Measurements from ENCODE around the gene SPRED3.
A peak's percentile ranks its signal among the peaks of the same experiment; 100 is the strongest.
"Not testable (repeated sequence)": the region's sequence is repeated elsewhere in the genome, so short reads cannot be mapped to it uniquely, and the experiment has no call there.

The SPRED3 gene

DNA sequence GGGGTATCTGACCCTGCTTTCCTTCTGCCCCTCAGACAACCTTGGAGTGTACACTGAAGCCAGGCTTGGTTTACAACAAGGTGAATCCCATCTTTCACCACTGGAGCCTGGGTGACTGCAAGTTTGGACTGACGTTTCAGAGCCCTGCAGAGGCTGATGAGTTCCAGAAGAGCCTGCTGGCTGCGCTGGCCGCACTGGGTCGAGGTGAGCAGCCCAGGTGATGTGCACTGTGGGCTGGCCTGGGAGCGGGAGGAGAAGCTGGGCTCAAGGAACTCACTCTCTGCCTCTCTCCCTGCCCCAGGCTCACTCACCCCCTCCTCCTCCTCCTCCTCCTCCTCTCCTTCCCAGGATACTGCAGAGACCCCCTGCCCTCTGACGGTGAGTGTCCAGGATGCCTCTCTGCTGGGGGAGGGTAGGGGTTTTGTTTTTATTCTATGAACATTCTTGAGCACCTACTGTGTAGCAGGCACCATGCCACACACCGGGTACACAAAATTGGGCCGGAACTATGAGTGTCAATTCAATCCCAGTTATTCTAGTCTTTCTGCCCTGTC is 3.5 kb downstream of the SPRED3 start:
- no peak for DNase-seq (ENCODE audit: low read depth in 2 of 2)

DNA sequence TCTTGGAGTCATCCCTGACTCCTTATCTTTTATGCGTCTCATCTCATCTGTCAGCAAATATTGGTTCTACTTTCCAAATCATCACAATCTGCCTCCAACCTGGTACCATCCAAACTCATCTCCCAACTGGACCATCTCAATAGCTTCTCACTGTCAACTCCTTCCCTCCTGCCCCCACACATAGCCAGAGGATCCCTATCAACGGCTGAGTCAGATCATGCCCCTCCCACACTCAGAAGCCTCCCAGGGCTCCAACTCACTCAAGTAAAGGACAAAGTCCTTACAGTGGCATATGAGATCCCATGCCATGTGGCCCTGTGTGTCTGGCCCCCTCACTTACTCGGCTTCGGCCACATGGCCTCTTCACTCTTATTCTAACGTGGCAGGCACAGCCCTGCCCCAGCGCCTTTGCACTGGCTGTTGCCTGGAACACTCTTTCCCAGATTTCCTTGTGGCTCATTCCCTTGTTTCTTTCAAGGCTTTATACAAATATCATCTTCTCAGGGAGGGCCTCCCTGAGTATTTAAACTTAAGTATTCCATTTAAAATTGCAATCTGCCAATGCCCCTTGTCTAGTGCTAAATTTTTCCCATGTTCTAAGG is 4.3 kb downstream of the SPRED3 start:
- DNase-seq (ENCODE audit: low read depth in 2 of 2) = no peak

DNA sequence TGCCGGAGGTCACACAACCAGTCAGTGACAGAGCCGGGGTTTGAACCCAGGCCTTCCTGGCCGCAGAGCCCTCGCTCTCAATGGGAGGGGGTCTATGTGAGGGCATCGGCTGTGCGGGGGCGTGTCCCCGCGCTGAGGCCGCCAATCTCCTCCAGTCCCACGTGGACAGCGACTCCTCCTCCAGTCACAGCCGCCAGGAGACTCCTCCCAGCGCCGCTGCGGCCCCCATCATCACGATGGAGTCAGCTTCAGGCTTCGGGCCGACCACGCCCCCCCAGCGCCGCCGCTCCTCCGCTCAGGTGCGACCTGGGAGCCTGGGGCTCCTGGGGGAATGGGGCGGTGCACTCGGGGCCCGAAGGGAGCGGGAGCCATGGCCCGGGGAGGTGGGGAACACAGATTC is 6.0 kb downstream of the SPRED3 start:
- no peak for DNase-seq (ENCODE audit: low read depth in 2 of 2)

DNA sequence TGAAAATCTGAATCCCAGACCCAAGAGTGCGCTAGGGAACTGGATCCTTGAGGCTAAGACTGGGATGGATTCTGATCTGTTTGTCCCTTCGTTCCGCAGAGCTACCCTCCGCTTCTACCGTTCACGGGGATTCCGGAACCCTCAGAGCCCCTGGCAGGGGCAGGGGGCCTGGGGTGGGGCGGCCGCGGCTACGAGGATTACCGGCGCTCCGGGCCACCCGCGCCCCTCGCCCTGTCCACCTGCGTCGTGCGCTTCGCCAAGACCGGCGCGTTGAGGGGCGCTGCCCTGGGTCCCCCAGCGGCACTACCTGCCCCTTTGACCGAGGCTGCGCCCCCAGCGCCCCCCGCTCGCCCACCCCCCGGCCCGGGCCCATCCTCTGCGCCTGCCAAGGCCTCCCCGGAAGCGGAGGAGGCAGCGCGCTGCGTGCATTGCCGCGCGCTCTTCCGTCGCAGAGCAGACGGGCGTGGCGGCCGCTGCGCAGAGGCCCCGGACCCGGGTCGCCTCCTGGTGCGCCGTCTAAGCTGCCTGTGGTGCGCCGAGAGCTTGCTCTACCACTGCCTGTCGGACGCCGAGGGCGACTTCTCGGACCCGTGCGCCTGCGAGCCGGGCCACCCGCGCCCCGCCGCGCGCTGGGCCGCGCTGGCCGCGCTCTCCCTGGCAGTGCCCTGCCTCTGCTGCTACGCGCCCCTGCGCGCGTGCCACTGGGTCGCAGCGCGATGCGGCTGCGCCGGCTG is 7.1 kb downstream of the SPRED3 start:
- DNase-seq (ENCODE audit: low read depth in 2 of 2) = no peak

DNA sequence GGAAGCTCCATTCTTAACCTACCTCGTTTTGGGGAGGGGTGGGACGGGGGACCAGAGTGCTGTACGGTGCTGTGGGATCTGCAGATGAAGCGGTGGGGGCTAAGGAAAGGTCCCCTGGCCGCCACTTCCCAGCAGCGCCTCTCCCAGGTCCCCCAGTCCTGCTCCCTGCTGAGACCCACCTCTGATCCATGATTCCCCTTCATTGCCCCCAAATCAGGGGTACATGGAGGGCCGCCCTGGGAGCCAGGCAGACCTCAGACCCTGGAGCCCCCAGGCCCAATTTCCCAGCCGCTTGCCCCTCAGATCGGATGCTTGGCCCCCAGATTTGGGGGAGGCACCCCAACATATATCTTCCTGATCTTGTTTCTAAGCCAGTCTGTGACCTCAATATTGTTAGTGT is 10.6 kb downstream of the SPRED3 start:
- DNase-seq (ENCODE audit: low read depth in 2 of 2) = no peak

DNA sequence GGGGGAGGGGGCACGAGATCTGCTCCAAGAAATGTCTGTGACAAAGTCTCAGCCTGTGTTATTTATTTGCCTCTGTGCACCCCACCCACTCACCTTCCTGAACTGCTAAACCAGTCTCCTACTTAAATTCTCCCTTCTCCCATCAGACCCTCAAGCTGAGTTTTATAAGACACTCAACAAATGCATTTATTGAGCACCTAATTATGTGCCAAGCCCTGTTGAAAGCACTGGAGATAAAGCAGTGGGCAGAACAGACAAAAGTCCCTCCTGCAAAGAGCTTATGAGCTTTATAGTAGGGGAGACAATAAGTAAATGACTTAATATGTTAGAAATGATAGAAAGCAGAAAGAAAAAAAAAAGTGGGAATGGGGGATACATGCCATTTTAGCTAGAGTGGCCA is 11.0 kb downstream of the SPRED3 start:
- DNase-seq (ENCODE audit: low read depth in 2 of 2) = no peak

DNA sequence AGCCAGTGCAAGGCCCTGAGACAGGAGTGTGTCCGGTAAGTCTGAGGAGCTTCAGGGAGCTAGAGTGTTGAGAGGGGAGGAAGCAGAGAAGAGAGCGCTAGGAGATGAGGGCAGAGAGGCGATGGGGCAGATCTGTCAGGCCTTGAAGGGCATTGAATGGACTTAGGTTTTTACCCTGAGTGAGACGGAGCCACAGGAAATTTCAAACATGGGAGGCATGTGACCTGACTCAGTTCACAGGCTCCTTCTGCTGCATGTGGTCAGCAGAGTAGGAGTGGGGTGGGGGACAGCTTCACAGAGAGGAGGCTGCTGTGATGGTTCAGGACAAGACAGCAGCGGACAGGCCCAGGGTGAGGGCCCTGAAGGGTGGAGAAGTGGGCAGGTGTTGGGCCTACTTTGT is 11.9 kb downstream of the SPRED3 start:
- DNase-seq (ENCODE audit: low read depth in 2 of 2) = no peak

DNA sequence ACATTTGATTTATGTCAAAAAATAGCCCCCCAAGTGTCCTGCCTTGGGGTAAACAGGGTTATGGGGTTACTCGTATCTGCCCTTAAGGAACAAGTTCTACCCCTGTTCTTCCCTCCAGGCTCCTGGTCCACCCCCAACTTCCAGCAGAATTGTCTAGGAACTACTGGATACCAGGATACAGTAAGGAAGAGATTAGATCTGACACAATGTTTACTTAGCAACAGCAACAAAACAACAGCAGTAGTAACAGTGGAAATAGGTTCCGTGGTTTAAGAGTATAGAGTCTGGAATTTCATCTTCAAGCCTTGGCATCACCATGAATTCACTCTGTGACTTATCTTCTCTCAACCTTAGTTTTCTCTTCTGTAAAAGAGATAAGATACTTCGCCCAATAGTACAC is 12.7 kb downstream of the SPRED3 start:
- no peak for DNase-seq (ENCODE audit: low read depth in 2 of 2)

DNA sequence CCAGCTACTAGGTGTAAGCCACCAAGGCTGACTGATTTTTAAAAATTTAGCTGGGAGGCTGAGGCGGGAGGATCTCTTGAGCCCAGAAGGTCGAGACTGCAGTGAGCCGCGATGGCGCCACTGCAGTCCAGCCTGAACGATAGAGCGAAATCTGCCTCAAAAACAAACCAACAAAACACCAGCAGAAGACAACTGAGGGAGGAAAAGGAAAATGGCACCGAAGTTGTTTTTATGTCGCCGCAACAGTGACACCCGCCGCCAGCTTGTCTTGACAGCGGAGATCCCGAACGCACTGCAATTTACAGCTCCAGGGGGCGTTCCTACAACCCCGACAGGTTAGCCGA is 14.1 kb downstream of the SPRED3 start:
- DNase-seq (ENCODE audit: low read depth in 2 of 2) = no peak

DNA sequence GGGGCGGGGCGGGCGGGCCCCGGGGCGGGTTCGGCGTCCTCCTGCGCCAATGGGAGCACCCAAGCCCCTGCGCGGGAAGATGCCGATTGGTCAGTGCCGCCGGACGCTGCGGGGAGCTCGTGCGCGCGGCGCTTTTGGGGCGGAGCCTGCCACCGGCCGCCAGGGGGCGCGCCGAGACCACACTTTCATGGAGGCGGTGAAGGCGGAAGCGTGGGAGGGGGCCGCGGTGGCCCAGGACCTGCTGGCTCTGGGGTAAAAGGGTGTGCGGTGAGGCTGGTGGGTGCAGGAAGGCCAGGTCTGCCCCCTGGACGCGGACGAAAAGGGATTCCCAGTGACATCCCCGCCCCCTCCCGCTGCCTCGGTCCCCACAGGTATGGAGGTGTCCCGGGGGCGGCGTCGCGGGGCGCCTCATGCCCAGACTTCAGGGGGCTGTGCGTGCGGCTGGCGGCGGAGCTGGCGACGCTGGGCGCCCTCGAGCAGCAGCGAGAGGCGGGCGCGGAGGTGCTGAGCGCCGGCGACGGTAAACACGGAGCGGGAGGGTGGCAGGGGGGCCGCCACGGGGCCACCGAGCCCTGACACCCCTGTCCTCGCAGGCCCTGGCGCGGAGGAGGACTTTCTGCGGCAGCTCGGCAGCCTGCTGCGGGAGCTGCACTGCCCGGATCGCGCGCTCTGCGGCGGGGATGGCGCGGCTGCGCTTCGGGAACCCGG is 14.6 kb downstream of the SPRED3 start, which contains the start of gene FAM98C:
Gene FAM98C (plus strand): TSS at position 127 of the 708 bp plus-strand sequence. CDS start 61 bp downstream, at position 188.
- peak; percentile 91 to 92 for DNase-seq (ENCODE audit: low read depth in 2 of 2)

DNA sequence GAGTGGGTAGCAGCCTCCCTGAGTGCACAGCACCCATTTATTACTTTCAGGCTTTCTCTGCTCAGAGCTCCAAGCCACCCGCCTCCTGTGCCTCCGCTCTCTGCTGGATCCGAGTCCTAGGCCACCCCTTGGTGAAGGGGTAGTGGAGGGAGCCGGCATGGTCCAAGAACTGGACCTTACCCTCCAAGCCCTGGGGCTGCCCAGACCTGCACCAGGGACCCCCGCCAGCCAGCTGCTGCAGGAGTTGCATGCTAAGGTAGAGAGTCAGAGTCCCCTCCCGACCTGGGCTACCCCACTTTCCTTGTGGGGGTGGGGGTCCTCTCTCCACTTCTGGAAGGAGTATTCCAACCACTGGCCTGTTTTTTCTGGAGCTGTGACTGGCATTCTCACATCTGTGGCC is 16.4 kb downstream of the SPRED3 start:
- no peak for DNase-seq (ENCODE audit: low read depth in 2 of 2)

DNA sequence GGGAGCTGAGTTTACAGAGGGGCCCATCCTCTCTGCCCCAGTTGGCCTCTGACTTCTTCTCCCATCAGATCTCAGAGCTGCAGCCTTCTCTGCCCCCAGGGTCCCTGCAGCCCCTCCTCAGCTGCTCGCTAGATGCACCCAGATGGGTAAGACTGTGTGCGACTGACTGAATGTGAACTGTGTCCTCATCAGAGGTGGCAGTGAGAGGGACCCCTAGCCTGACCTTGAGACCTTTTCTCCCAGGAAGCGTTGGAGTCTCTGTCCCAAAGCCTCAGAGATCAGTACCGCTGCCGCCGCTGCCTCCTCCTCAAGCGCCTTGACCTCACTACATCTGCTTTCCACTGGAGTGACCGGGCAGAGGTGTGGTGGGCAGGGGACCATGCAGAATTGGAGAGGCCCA is 16.8 kb downstream of the SPRED3 start:
- no peak for DNase-seq (ENCODE audit: low read depth in 2 of 2)

DNA sequence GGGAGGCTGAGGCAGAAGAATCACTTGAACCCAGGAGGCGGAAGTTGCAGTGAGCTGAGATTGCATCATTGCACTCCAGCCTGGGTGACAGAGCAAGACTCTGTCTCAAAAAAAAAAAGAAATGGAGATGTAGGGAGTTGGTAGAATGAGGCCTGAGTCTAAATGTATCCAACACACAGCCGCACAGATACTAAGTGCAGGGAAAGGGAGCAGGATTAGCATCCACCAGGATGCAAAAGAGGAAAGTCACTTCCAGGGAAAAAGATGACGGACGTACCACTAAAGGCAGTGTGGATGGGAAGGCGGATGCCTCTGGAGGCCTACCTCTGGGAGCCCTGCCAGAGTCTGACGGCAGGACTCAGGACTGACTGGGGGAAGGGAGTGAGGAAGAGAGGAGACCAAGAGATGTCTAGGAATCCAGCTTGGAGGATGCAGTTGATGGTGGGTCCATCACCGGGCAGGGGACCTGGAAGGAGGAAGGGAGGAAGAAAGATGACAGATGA is 21.2 kb downstream of the SPRED3 start:
- DNase-seq (ENCODE audit: low read depth in 2 of 2) = peak; percentile 23 to 34

DNA sequence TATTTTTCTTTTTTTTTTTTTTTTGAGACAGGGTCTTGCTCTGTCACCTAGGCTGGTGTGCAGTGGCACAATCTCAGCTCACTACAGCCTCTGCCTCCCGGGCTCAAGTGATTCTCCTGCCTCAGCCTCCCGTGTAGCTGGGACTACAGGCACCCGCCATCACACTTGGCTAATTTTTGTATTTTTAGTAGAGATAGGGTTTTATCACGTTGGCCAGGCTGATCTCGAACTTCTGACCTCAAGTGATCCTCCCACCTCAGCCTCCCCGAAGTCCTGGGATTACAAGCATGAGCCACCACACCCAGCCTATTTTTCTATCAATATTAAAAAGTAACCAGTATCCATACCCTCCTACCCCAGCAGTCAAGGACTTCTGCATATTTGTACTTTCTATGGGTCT is 21.9 kb downstream of the SPRED3 start:
- not testable (repeated sequence) for DNase-seq (ENCODE audit: low read depth in 2 of 2)

DNA sequence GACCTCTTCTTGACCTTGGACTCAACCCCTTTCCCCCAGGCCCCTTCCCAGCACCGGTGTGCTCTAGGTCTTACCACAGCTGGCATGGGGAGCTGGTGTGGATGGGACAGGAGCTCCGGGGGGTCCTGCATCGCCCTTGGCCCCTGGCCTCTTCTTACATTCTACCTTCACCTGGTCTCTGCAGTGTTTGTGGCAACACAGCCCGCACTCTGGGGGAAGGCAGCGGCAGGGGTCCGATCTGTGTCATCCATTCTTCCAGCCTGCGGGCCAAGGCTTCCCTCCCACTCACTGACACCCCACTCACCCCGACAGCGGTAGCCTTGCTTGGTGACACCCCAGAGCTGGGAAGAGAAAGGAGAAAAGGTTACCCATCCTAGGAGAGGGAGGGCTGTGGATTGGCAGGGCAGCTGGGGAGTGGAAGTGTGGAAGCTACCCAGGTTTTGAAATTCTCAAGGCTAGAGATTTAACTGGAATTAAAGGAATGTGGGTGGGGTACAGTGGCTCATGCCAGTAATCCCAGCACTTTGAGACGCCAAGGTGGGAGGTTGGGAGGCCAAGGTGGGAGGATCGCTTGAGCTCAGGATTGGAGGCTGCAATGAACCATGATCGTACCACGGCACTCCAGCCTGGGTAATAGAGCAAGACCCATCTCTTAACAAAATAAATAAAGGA is 22.7 kb downstream of the SPRED3 start:
- DNase-seq (ENCODE audit: low read depth in 2 of 2) = no peak

DNA sequence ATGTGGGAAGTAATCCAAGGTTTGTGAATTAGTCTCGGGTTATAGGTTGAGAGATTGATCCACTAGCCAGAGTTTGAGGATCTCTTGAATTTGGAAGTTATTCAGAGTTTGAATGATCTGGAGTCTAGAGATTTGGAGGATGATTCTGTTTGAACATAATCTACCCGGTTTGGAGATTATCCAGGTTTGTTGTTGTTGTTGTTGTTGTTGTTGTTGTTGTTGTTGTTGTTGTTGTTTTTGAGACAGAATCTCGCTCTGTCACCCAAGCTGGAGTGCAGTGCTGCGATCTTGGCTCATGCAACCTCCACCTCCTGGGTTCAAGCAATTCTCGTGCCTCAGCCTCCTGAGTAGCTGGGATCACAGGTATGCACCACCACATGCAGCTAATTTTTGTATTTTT is 23.4 kb downstream of the SPRED3 start:
- not testable (repeated sequence) for DNase-seq (ENCODE audit: low read depth in 2 of 2)

DNA sequence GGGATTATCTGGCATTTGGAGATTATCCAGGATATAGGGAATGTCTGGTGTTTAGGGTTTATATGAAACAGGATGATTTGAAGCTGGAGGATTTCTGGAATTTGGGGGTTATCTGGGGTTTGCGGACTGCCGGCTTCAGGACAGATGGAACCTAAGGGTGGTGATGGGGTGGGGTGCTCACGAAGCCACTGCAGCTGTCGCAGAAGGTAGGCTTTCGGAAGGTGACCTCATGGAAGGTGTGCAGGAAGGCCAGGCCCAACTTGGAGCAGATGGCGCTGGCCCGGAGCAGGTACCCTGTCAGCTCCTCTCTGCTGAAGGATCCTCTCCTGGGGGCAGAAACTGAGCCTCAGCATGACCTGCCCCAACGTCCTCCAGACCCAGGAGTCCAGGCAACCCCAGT is 24.0 kb downstream of the SPRED3 start:
- DNase-seq (ENCODE audit: low read depth in 2 of 2) = no peak

DNA sequence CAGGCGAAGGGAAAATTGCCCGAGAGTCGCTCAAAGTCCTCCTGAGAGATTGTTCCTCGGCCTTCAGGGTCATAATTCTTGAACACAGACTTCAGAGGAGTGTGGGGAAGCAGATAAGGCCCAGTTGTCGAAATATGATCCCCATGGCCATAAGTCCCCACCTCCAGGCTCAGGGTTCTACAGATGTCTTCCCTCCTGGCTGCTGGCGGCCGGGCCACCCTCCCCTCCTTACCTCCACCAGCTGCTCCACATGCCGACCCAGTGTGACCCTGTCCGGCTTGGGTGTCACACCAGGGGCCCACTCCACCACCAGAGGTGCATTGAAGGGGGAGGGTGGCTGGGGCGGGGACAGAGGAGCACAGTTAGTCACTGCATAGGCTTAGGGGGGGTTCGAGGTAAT is 24.5 kb downstream of the SPRED3 start:
- DNase-seq (ENCODE audit: low read depth in 2 of 2) = no peak

DNA sequence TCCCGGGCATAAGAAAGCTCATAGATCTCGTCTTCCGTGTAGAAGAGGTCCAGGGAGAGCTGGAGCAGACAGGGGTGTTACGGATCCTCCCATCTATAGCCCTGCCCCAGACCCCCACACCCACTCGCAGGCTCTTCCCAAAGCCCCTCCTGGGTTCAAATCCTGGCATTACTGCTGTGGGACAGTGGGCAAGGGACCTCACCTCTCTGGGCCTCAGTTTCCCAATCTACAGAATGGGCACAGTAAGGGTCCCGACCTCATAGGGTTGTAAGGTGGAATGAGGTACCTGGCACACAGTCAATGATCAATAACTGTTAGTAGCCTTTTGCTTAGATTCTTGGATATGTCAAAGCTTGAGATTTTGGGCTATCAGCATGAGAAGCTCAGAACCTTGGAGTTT is 24.9 kb downstream of the SPRED3 start:
- no peak for DNase-seq (ENCODE audit: low read depth in 2 of 2)

DNA sequence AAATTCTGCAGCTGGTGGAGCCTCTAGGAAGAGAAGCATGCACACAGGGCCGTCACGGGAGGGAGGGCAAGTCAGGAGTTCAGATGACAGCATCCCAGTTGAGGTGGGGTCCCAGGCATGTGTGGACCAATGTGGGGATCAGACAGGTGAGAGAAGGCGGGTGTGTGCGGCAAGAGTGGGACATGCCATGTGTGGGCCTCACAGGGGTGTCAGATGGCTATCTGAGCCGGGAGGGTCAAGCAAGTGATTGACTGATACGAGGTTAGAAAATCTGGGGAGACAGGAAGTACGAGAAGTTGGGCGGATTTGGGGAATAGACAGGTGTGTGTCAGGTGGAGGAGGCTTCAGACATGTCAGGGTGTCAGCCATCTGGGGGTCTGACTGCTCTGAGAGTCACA is 28.6 kb downstream of the SPRED3 start:
- no peak for DNase-seq (ENCODE audit: low read depth in 2 of 2)

DNA sequence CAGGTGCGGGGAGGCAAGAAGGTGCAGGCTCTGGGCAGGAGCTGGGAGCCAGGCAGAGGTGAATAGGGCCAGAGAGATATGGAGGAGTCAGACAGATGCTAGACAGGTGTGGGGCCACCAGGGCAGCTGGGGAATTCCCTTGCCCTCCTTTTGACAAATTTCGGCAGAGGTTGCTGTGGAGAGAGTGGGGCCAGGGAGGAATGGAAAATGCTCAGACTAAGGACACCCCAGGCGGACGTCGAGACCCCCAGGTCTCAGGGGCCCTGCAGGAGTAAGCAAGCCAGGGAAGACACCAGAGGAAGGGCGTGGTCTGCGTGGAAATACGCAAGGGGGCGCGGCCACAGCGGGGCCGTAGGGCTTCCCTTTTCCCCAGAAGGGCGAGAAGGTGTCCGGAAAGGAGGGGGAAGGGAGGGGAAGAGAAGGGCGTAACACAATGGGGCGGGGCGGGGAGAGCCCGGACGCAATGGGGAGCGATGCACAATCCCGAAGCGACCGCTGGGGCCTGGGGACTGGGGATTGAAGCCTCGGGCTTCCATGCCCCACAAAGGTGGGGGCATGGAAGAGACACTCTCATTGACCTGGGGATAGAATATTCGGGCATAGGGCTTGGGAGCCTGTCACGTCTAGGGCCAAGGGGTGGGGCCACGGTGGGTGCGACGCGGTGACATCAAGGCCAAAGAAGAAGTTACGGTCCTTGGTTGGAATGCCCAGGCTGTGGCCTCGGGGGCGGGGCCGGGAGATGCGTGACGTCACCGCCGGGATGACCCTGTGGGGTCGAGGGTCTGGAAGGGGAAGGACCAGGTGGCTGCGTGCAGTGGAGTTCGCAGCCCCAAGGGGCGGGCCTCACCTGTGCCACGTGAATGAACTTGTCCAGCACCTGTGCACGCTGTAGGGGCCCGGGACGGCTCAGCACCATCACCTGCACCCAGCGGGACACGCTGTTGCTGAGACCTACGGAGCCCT is 29.3 kb downstream of the SPRED3 start:
- no peak for DNase-seq (ENCODE audit: low read depth in 2 of 2)

Measured in fibroblast of skin of left quadriceps (primary cell).